Suprapubic skin (tissue), 4 donors: ENCODE data around the gene MELTF.

Experiments used
- EP300 ChIP-seq: sonication (generic); formaldehyde crosslinking; IDR thresholded peaks from one replicate; pipeline ENCODE4 v1.6.1; 2017; ENCODE audit warnings: antibody characterized with exemption
- POLR2A ChIP-seq, 2 donors: fragments of 450-650 bp; IDR thresholded peaks; one replicate each; pipeline ENCODE4 v1.6.1; 2017; ENCODE audit warnings: antibody characterized with exemption in 2 of 2, mild to moderate bottlenecking in 2 of 2, moderate library complexity in 2 of 2
- POLR2AphosphoS5 ChIP-seq, 3 donors: sonication (generic); formaldehyde crosslinking; IDR thresholded peaks; one replicate each; pipeline ENCODE4 v1.6.1; 2017; ENCODE audit warnings: antibody characterized with exemption in 3 of 3
- TF ChIP-seq, protein P1 (sequence below), 2 donors: fragments of 200-600 bp in 1 of 2; fragments of 450-650 bp in 1 of 2; sonication (generic) in 1 of 2; IDR thresholded peaks; one replicate each; pipeline ENCODE4 v1.5.1; 2016 to 2019; ENCODE audit warnings: antibody characterized with exemption in 2 of 2, mild to moderate bottlenecking in 1 of 2, moderate library complexity in 1 of 2

DNA sequence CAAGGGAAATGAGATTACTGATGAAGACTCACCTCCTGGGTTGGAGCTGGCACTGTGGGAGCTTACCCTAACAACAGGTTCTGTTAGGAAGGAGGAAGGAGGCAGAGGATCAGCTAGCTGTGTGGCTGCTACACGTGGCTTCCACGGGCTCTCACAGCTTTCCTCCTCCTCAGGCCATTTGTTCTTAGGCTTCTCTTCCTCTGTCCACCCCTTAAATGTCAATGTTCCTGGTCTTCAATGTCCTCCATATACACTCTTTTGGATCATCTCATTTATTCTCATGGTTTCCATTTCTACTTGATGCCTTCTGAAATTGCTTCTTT, 66.0 kb downstream of the MELTF start:
- TF ChIP-seq, protein P1, sequence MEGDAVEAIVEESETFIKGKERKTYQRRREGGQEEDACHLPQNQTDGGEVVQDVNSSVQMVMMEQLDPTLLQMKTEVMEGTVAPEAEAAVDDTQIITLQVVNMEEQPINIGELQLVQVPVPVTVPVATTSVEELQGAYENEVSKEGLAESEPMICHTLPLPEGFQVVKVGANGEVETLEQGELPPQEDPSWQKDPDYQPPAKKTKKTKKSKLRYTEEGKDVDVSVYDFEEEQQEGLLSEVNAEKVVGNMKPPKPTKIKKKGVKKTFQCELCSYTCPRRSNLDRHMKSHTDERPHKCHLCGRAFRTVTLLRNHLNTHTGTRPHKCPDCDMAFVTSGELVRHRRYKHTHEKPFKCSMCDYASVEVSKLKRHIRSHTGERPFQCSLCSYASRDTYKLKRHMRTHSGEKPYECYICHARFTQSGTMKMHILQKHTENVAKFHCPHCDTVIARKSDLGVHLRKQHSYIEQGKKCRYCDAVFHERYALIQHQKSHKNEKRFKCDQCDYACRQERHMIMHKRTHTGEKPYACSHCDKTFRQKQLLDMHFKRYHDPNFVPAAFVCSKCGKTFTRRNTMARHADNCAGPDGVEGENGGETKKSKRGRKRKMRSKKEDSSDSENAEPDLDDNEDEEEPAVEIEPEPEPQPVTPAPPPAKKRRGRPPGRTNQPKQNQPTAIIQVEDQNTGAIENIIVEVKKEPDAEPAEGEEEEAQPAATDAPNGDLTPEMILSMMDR (IDR thresholded peaks at IDR 0.05) = no peak
- TF ChIP-seq POLR2AphosphoS5 (IDR thresholded peaks at IDR 0.05) = no peak
- no peak for TF ChIP-seq EP300
- no peak for TF ChIP-seq POLR2A (IDR thresholded peaks at IDR 0.05)
